Stomach (tissue), 4 donors: ENCODE data around the gene UBE2I.

ENCODE experiments used
- EP300 ChIP-seq: sonication (generic); formaldehyde crosslinking; IDR thresholded peaks from one replicate; pipeline ENCODE4 v1.6.1; 2017; ENCODE audit warnings: antibody characterized with exemption
- POLR2A ChIP-seq, 4 donors: fragments of 450-650 bp; IDR thresholded peaks; one replicate each; pipeline ENCODE4 v1.6.1; 2016; ENCODE audit warnings: antibody characterized with exemption in 4 of 4, control low read depth in 2 of 4, mild to moderate bottlenecking in 1 of 4, moderate library complexity in 1 of 4
- POLR2AphosphoS5 ChIP-seq, 3 donors: sonication (generic); formaldehyde crosslinking; IDR thresholded peaks; one replicate each; pipeline ENCODE4 v1.6.1; 2016; ENCODE audit warnings: antibody characterized with exemption in 3 of 3
- TF ChIP-seq, protein P1 (sequence below), 7 experiments: fragments of 450-650 bp in 4 of 7; fragments of 200-600 bp in 3 of 7; sonication (generic) in 3 of 7; IDR thresholded peaks; one replicate each; pipeline ENCODE4 v1.5.1; 2016 to 2019; ENCODE audit warnings: antibody characterized with exemption in 7 of 7, control low read depth in 2 of 7, mild to moderate bottlenecking in 1 of 7

GRCh38 chr16:1273816-1274215 lies 35.6 kb upstream of the UBE2I start:
- TF ChIP-seq, protein P1, sequence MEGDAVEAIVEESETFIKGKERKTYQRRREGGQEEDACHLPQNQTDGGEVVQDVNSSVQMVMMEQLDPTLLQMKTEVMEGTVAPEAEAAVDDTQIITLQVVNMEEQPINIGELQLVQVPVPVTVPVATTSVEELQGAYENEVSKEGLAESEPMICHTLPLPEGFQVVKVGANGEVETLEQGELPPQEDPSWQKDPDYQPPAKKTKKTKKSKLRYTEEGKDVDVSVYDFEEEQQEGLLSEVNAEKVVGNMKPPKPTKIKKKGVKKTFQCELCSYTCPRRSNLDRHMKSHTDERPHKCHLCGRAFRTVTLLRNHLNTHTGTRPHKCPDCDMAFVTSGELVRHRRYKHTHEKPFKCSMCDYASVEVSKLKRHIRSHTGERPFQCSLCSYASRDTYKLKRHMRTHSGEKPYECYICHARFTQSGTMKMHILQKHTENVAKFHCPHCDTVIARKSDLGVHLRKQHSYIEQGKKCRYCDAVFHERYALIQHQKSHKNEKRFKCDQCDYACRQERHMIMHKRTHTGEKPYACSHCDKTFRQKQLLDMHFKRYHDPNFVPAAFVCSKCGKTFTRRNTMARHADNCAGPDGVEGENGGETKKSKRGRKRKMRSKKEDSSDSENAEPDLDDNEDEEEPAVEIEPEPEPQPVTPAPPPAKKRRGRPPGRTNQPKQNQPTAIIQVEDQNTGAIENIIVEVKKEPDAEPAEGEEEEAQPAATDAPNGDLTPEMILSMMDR (IDR thresholded peaks at IDR 0.05) = no peak
- TF ChIP-seq POLR2A (IDR thresholded peaks at IDR 0.05) (no peak), EP300 (no peak), POLR2AphosphoS5 (IDR thresholded peaks at IDR 0.05) (no peak)
